Stimulated activated CD8-positive, alpha-beta memory T cell treated with anti-CD3 and anti-CD28 coated beads, Interleukin-15, amount 100 ng/mL, for 1 hour (primary cell): ENCODE results near the gene TMEM190.
"Not testable (repeated sequence)": the region's sequence is repeated elsewhere in the genome, so short reads cannot be mapped to it uniquely, and the experiment has no call there.

Source experiments
- DNase-seq: peaks from one replicate; pipeline ENCODE4 v3.0.0-alpha.2; 2020; ENCODE audit warnings: low read depth

Gene TMEM190

DNA sequence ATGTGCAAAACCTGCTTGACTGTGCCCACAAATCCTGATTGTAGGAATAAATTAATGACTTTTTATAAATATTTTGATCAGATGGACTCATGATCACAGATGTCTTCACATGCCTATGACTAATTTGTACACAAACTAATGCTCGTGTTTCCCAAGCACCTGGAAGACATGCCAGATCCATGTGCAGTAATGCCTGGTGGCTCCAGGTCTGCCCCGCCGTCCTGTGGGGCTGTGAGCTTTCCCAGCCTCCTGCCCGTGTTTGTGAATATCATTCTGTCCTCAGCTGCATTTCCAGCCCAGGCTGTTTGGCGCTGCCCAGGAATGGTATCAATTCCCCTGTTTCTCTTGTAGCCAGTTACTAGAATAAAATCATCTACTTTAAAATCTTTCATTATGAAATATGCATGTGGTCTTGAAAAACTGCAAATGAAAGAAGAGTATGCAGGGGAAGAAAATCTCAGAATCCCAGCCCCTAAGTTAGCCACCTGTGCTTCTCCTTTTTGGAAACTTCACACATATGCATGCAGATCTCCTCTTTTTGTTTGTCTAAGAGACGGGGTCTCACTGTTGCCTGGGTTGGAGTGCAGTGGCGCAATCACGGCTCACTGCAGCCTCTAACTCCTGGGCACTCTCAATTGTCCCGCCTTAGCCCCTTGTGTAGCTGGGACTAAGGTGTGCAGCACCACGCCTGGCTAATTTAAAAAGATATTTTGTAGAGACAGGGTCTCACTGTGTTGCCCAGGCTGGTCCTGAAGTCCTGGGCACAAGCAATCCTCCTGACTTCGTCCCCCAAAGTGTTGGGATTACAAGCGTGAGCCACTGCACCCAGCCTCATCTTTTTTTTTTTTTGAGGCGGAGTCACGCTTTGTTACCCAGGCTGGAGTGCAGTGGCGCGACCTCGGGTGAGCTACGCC, 15.3 kb downstream of the TMEM190 start:
- DNase-seq, result no peak

DNA sequence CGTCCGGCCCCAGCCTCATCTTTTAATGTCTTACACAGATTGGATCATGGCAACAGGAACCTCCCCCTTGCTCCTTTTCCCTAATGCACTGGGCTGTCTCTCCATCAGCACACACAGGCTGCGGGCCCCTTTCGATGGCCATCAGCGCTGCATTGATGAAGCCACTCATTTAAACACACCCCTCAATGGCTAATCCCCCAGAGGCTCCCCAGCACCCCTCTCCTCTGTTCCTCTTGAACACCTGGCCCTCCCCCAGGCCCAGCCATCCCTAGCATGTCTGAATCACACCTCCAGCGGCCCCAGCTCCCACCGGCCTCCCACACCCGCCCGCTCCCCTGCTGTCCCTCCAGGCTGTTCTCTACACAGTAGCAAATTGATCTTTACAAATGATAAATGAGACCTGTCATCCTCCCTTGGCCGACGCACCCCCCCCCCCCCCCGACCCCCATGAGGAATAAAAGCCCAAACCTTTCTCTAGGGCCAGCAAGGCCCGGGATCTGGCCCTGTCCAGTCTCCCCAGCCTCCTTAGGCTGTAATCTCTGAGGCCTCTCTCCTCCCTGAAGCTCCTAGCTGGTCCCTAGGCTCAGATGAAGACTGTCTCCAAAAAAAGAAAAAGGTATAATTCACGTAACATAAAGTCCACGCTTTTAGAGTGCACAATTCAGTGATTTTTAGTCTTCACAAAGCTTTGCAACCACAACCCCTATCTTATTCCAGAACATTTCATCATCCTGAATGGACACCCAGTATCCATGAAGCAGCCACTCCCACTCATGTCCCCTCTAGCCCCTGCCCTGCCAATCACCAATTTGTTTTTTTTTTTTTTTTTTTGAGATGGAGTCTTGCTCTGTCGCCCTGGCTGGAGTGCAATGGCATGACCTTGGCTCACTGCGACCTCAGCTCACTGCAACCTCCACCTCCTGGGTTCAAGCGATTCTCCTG, 16.5 kb downstream of the TMEM190 start:
- DNase-seq, result no peak

DNA sequence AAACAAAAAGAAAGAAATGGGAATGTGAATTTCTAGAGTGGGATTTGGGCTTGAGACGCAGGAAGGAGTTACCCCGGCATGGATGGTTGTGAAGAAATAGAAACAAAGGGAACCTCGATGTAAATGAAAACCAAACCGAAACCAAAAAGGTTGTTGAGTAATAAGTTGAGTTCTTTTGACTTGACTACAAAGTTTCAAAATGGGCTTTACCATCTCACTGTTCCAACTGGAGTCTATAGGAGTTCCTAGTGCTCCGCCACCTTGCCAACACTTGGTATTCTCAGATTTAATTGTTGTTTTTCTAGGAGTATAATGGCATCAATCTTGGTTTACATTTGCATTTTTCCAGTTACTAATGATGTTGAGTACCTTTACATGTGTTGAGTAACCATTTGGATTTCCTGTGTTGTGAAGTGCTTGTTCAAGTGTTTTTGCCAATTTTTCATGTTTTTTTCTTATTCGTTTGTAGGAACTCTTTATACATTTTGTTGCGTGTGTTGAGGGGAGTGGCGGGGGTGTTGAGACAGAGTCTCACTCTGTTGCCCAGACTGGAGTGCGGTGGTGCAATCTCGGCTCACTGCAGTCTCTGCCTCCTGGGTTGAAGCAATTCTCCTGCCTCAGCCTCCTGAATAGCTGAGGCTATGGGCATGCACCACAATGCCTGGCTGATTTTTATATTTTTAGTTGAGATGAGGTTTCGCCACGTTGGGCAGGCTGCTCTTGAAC, 21.7 kb downstream of the TMEM190 start:
- DNase-seq, result no peak

DNA sequence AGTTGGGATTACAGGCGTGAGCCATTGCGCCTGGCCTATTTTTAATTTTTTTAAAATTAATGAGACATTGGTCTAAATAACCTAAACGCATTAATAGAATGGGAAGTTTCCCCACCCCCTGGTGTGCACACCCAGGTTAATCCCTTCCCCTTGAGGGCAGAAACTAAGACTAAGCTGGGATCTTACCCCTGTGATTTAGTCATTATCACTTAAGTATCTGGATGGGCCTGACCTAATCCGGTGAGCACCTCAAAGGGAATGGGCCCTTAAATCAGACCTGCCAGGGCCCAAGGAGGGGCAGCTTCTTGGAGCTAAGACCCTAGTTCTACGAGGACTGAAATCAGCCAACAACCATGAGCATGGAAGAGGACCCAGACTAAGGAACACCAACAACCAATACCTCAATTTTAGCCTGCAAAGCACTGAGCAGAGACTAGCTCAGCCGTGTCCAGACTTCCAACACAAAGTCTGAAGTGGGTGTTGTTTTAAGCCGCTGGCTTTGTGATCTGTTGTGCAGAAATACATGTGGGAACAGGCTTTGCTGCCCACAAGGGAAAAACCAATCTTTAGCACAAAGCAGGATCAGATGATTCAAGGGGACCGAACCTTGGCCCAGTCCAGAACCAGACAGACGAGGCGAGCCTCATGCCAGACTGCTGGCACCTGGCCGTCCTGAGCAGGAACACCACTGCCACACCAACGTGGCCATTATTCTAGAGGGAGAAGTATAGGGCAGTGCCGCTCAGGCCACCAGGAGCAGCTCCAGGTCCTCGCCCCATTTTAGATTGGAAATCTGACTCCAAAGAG, 23.9 kb downstream of the TMEM190 start:
- DNase-seq, result no peak

DNA sequence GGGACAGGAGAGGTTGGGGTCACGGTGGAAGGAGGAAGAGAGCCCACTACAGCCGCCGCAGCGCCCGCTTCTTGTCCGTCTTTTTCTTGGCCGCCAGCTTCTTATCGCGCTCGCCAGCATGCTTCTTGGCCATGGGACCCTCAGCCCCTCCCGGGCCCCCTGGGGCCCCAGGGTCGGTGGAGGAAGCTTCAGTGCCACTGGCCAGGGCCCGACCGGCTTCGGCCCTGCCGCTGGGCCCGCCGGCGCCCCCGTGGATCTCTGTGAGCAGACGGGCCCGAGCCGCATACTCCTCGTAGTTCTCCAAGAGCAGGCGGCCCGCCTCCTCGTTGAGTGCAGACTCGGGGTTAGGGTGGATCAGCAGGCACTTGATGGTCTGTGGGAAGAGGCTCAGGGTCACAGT, 24.8 kb downstream of the TMEM190 start:
- not testable (repeated sequence) for DNase-seq

DNA sequence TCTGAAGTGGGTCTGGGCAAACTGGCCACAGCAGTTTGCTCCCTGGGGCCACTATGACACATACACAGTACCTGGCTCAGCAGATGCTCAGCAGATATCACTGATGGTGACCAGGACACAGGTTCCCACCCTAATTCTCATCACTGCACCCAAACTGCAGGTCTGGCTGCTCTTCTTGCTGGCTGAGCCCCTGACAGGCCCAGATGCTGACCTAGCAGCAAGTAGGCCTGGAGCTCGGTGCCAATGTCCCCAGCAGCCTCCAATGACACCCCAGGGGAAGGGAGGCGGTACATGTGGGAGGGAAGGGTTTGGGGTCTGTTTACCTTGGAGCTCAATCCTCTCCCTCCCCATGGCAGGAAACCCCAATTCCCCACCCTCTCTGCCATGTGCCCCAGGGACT, 25.9 kb downstream of the TMEM190 start:
- DNase-seq, result no peak

DNA sequence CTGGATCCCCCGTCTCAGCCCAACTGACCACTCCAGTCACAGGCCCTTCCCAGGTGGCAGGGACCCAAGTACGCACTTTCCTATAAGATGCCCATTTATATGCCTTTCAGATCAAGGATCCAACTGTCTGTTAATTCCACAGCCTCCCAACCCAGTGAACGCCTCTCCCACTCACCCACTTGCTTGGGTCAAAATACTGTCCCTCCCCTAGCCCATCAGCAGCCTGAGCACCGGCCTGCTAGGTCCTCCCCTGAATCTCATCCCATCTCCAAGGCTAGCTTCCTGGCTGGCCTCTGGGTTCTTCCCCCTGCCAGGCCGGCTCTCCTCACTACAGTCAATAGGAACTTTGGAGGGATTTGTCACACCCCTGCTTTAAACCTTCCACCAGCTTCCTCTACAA, 29.0 kb downstream of the TMEM190 start:
- DNase-seq, result no peak

DNA sequence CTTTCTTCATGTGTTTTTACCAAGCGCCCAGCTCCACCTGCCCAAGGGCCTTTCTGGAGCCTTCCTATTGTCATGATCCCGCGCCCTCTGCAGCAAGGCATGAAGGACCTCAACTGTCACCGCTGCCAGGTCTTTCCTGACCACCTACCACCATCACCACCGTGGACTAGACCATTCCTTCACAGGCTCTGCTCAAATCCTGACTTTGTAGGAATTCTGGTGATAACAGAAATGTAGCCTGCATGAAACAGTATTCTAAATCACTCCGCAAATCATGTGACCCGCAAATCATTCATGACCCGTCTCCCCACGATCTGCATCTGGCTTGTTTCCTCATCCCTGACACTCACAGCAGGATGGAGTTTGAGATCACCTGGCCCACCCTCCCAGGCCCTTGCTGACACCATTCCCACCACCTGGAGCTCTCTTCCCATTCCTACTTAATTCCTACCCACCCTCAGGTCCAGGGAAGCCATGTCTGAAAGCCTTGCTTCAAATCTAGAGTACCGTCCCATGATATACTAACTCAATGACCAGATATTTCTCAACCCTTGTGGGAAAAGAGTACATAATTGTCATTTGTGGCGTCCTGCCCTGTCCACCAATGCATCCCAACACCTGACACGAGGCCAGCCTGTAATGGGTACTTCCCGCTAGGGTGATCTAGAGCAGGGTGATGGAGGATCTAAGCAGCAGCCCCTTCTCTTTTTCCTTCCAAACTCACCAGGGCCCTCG, 29.6 kb downstream of the TMEM190 start:
- DNase-seq, result no peak

DNA sequence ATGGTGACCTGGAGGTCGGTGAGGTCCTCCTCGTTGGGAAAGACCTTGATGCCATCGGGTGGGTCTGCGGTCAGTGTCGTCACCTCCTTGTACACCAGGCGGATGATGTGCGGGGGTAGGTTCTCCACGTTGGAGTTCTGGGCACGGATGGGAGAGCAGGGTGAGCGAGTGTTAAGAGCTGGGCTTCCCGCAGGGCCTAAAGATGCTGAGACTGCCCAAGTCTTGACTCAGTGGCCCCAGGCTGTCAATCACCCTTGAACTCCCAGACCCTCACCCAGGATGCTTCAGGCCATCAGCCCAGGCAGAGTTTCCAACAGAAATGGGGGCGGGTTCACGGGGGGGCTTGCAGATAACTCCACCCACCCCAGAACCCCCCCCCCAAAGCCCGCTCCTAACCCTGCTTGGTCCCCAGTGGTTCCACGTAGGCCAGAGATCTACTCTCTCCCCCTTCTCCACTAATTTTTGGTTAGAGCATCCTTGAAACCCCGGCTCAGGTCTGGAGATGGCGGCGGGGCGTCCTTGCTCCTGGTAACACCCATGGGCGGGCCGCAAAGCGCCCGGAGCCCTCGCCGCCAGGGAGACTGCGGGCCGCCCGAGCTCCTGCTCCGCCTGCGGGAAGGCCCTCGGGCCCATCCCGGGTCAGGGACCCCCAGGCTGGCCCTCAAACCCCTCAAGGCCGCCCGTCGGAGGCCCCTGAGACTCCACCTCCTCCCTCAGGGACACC, 30.4 kb downstream of the TMEM190 start:
- no peak for DNase-seq

DNA sequence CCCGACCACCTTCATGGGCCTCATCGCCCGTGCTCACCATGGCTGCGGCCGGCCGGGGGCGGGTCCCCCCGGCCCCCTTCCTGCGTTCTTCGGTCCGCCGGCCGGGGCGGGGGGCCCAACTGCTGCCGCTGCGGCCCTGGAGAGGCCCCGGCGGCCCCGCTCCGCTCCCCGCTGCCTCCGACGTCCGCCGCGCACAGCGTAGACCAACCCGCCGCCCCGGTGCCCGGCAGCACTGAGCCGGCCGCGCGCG, 30.8 kb downstream of the TMEM190 start, which contains the start of gene UBE2S:
Gene UBE2S (minus strand): TSS at position 239 of the 250 bp plus-strand sequence. CDS start 199 bp downstream, at position 40.
- DNase-seq, result not testable (repeated sequence)

DNA sequence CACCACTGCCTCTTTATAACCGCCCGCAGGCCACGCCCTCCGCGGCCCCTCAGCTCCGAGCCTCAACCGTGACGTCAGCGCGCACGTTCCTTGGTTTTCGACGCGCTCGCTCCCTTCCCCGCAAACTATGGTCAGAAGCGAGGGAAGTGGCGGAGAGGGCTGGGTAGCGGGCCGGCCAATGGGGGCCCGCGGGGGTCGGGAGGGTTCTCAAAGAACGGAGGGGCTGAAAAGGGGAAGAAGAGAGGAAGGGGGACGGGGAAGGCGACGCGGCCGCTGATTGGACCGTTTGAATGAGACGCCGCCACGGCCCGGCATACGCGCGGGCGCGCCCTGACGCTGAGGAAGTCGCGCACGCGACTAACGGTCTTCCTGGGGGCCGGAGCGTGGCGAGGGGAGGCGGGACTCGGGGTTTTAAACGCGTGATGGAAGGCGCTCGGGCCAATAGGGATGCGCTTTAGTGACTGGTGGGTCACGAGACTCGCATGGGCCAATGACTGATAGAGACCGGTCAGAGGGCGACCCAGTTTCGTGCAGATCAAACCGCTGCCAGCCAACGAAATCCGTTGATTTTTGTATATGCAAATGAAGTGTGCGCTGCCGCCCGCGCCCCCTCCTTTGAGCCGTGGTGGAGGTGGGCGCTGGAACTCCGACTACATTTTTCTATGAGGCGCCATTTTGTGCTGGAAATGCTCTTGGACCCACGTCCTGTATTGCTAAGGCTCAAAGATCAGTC, 31.3 kb downstream of the TMEM190 start:
- peak; percentile 88 for DNase-seq

DNA sequence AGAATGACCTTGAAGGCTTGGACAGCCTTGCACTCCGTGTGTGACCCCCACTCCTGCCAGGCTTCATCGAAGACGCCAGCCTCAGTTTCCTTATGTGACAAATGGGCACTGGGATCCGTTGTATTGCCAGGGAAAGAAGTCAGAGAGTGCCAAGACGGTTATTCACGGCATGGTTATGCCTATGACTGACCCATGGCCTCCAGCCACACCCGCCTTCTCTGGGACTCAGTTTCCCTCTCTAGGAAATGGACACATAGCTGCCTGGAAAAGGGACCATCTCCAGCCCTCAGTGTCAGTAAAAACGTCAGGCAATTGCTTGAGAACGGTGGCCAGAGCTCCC, 31.9 kb downstream of the TMEM190 start:
- no peak for DNase-seq

DNA sequence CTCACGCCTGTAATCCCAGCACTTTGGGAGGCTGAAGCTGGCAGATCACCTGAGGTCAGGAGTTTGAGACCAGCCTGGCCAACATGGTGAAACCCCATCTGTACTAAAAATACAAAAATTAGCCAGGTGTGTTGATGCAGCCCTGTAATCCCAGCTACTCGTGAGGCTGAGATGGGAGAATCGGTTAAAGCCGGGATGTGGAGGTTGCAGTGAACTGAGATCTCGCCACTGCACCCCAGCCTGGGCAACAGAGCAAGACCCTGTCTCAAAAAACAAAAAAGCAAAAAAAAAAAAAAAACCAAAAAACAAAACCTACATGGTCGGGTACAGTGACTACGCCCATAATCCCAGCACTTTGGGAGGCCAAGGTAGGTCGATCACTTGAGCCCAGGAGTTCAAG, 32.6 kb downstream of the TMEM190 start:
- not testable (repeated sequence) for DNase-seq

DNA sequence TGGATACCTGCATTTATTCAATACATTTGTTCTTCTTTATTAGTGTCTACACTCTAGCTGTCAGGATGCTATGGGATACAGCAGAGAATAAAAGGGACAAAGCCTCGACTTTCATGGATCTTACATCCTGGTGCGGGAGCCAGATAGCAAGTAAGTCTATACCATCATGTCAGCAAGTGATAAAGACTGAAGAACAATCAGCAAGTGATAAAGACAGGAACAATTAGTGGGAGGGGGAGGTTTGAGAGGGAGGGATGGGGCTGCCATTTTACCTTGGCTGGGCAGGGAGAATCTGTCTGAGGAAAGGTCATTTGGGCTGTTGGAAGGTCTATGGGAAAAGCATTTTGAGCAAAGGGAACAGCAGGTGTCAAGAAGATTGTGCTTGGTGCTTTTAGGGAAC, 33.5 kb downstream of the TMEM190 start:
- DNase-seq, result no peak

DNA sequence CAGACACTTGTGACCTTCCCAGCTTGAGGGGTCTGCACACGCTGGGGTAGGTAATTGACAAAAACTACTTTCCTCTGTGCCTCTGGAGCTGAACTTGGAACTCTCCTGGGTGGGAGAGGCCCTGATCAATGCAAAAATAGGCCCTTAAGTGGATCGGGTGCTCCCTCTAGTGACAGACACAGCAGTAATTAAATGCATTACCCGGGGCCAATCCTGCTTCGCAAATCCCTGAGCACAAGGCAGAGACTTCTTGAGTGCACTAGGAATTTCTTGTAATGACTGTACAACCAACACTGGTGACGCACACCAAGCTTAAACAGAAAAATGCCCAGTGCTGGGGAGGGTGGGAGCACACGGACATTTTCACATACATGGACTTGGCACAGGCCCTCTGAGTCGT, 41.6 kb downstream of the TMEM190 start:
- peak; percentile 25 for DNase-seq

DNA sequence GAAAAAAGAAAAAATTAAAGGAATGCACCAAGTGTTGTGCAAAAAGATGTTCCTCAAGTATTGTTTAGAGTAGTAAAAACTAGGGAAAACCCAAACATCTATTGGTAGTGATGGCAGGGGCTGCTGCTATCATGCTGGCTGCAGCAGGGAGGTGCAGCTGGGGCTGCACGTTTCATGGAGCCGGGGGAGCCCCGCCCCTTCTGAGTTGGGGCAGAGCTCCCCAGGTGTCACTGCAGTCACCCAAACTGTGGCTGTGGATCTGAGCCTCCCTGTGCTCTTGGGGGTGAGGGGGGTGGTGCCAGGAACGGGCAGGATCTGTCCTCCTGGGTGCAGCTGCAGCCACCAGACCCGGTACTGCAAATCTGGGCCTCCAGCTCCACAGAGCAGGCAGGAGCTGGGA, 42.5 kb downstream of the TMEM190 start:
- no peak for DNase-seq

DNA sequence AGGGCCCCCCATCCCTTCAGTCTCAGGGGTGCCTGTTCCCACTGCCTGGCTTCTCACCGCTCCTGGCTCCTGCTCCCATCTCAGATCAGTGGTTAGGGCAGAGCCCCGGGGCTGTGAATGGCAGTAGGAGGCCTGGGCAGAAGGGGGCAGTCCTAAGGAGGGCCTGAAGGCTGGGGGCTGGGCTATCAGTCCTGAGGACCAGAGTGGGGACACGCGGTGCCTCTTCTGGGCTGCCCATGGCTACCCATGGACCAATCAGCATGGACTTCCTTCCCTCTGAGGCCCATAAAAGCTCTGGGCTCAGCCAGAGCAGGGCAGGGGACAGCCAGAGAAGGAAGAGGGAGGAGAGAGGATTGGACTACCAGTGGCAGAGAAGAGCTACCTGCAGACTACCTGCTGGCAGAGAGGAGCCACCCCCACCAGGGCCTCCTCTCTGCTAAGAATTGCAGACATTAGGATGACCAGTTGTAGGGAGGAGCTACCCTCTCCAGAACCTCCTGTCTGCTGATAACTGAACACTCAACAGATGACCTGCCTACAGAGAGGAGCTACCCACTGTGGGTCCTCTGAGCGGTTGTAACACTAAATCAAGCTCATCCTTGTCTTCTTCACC, 43.1 kb downstream of the TMEM190 start:
- no peak for DNase-seq

DNA sequence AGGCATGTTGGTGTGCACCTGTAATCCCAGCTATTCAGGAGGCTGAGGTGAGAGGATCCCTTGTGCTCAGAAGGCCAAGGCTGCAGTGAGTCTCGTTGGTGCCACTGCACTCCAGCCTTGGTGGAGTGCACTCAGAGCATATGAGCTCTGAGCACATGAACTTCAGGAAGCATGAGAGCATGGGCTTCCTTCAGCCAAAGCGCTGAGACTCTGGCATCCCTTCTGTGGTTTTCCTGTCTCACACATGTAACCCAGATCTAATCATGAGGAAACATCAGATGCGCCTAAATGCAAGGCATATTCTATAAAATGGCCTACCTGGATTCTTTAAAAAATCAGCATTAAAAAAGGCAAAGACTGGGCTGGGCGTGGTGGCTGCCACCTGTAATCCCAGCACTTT, 44.7 kb downstream of the TMEM190 start:
- DNase-seq, result not testable (repeated sequence)
